HS-5 (cell line): Measurements from ENCODE around the gene ROS1.
"Not testable (repeated sequence)": the region's sequence is repeated elsewhere in the genome, so short reads cannot be mapped to it uniquely, and the experiment has no call there.

Experiments
- DNase-seq: peaks from one replicate; pipeline ENCODE4 v3.0.0-alpha.2; 2012; ENCODE audit warnings: low read depth

ROS1 gene

GRCh38 chr6:117425431-117426153, at the start of gene ROS1:
Gene ROS1 (minus strand): TSS chr6:117425942. CDS start chr6:117425656, 286 bp downstream.
- no peak for DNase-seq

DNA sequence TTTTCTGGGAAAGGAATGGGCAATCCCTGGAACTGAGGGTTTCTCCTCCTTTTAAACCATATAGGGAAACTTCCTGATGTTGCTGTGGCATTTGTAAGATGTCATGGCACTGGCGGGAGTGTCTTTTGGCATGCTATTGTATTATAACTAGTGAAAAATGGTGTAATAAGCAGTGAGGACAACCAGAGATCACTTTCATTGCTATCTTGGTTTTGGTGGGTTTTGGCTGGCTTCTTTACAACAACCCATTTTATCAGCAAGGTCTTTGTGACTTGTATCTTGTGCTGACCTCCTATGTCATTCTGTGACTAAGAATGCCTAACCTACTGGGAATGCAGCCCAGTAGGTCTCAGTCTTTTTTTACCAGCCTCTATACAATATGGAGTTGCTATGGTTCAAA, 47.7 kb upstream of the ROS1 start:
- no peak for DNase-seq

DNA sequence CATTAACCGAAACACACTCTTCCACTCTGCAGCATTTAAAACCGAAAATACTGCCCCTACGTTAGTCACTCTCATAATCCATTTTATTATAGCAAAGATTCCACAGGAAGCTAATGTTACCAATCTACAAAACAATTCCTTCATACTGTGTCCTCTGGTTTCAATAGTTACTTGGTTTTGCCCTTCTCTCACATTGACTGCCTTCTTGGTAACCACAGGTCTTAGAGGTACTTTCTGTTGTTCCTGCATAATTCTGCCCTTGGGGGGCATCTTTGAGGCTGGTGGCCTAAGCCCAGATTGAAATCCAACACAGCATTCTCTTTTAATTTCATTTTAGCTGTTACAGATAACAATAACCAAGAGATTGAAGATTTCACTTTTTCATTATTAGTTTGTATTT, 46.9 kb upstream of the ROS1 start:
- DNase-seq, result no peak

DNA sequence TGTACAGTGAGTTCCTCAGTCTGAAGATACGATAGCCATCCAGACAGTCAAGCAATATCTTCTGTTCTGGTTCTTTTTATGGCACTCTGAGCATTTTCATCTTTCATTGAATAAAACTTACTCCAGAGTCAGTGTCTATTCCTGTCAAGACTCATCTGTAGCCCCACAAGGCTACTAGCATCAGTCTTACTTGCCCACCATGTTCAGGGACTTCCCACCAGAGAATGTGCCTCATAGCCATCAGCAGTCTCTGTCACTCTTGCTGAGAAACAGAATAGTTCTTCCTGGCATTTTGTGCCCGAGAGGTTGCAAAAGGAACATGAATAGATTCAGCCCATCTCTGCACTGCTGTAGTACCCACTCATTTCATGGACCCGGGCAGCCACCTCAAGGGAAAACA, 44.0 kb upstream of the ROS1 start:
- DNase-seq, result no peak

DNA sequence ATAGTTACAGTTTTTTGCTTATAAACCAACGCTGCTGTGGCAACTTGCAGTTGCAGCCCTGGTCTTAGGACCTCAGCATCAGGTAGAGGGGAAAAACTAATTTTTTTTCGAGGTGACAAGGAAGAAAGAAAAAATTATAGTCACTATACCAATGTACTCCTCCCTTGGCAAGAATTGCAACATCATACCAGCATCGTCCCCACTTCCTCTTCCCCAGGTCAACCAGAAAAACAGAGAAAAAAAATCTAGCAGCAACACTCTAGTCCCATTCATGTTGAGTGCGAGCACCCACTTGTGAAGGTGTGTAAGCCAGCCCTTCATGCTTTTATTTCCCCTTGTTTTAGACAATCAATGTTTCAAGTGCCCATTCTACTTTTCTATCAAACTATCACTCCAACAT, 43.6 kb upstream of the ROS1 start:
- no peak for DNase-seq

DNA sequence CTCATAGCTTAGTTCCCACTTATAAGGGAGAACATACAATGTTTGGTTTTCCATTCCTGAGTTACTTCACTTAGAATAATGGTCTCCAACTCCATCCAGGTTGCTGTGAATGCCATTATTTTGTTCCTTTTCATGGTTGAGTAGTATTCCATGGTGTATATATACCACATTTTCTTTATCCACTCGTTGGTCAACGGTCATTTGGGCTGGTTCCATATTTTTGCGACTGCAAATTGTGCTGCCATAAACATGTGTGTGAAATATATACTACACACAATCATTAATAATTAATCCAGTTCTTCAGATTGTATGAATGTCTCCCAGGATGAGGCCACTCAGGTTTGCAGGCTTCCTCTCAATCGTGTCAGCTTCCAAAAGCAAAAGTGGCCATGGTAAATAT, 42.8 kb upstream of the ROS1 start:
- not testable (repeated sequence) for DNase-seq

GRCh38 chr6:117467876-117468275, 42.1 kb upstream of the ROS1 start:
- no peak for DNase-seq

DNA sequence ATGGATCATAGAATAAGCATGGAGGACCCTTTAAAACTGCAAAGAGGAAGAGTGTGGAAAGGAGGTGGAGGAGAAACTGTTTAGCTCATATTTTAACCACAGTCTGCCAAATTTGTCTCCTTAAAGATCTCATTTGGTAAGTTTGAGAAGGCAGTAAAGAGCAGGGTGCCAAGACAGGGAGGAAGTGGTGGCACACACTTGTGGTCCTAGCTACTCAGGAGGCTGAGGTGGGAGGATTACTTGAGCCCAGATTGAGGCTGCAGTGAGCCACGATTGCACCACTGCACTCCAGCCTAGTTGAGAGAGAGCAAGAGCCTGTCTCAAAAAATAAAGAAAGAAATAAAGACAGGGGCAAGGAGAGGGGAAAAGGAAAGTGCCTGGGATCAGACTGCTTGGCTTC, 39.9 kb upstream of the ROS1 start:
- no peak for DNase-seq

DNA sequence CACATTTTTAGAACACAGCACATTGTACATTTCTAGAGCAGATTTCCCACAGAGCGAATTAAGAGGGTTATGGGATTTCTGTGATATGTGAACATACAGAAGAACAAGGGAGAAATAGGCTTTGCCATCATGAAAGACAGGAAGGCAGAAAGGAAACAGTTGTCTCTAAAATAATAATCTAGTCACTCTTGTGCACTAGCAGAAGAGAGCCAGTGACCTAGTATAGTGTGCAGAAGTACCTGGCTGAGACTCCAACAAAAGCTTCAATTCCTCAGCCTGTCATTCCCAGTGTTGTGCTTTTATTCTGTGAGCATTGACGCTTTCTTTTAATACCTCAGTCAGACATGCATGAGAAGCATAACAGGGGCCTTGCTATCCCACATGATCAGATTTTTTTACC, 39.0 kb upstream of the ROS1 start:
- no peak for DNase-seq

DNA sequence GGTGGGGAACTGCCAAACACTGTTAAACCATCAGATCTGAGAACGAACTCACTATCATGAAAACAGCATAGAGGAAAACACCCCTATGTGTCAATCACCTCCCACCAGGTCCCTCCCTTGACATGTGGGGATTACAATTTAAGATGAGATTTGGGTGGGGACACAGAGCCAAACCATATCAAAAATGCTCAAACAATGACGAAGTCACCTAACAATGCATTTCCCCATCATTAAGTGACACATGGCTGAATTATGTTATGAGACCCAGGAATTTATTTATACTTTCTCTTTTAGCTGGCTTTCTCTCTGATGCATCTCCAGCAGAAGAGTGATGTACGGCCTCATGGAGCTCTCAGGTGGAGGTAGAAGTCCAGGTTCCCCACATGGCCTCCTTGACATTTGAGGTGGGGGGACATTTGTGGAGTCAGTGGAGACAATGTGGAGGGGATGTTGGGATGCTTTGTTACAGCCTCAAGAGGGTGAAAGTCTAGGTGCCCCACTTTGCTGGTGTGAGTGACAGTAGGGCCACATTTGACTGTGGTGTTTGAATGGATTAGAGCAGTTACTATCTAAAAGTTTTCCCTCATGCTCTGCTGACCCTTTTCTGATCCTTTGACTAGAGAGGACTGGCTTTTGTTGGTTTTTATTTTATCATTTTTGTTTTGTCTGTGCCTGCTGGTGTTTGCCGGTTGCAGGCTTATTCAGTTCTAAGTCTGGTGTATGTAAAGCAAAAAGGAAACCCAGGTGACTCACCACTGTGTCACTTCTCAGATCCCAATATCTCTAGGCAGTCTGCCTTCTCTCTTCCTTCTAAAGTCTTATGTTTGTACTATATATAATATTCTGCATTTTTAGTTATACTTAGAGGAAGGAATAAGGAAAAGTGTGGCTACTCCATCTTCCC, 38.3 kb upstream of the ROS1 start:
- DNase-seq, result peak; percentile 68

GRCh38 chr6:117459204-117459944, 33.6 kb upstream of the ROS1 start:
- no peak for DNase-seq

- no peak for DNase-seq
Observed at GRCh38 chr6:117456998-117457397, 31.3 kb upstream of the ROS1 start.

GRCh38 chr6:117456250-117456649, 30.5 kb upstream of the ROS1 start:
- DNase-seq, result no peak

DNA sequence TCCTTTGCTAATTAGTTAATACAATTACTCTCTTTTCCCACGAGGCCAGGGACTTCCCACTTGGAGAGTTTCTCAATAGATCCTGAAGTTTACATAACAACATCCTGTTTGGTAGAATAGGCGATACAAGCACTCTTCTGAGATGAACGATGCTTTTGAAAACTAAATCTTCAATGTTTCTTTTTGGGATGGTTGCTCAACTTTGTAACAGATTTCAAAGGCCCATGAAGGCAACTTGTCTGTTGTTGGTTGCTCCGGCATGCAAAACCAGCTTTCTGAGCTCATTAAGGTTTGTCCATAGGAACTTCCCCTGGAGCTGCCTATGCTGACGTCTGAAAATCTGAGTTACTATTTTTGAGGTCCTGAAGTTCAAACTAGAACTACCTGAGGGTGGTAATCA, 25.9 kb upstream of the ROS1 start:
- no peak for DNase-seq

DNA sequence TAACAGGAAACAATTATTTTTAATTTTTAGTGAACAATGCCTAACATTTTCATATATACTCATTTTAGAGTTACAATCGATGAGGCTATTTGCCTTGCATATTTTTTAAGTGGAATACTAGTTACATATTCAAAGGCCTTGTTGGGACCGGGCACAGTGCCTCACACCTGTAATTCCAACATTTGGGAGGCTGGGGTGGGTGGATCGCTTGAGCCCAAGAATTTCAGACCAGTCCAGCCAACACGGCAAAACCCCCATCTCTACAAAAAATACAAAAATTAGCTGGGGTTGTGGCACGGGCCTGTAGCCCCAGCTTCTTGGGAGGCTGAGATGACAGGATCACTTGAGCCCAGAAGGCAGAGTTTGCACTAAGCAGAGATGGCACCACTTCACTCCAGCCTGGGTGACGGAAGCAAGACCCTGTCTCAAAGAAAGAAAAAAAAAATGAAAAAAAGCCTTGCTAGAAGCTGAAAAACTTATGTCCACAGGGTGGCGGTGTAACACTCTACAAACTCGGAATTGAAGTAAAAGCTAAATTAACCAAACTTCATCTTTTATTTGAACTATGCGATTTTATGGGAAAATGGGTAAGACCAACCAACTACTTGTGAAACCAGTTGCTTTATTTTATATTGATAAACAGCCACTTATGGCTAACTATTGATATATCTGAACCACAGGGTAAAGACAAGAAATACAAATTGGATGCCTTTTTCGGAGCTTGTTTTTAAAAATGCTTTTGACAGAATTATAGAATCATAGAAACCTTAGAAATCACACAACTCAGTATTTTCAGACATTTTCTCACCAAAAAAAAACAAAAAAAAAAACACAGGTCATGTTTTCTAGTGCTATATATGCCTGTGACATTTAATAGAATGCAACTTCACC, 24.1 kb upstream of the ROS1 start:
- peak; percentile 47 for DNase-seq

DNA sequence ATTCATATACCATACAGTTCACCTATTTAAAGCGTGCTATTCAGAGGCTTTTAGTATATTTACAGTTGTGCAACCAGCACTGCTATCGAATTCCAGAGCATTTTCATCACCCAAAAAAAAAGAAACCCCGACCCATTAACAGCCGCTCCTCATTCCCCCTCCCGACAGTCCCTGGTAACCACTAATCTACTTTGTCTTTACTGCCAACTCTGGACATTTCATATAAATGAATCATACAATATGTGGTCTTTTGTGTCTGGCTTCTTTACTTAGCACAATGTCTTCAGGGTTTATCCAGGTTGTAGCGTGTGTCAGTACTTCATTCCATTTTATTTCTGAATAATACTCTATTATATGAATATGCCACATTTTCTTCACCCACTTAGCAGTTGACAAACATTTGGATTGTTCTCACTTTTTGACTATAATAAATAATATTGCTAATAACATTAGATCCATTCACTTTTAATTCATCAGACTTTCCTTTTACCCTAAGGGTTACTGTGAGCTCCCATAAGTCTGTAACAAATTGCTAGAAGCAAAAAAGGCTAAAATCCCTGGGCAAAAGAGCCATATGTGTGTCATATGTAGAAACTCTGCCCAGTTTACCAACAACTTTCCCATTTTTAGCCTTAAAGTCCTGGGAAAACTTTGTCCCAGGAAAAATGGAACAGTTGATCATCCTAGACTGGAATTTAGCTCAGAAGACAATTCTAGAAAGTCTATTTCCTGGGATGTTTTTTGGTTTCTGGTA, 23.2 kb upstream of the ROS1 start:
- DNase-seq, result peak; percentile 88

DNA sequence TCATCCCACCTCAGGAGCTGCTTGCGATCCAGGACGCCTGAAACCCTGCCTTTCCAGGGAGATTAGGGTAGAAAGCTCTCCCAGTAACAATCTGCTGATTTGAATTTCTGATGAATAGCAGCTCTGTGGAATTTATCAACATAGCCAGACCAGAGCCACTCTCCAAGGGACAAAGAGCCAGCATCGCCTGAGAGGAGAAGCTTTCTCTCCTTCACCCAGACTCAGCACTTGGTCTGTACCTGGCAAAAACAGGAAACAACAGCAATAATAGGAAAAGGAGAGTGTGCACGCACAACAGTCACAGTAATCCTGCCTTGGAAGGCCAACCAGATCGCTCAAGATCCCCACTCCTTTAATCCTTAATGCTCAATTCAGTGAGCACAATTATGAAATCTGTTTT, 22.3 kb upstream of the ROS1 start:
- DNase-seq, result no peak

DNA sequence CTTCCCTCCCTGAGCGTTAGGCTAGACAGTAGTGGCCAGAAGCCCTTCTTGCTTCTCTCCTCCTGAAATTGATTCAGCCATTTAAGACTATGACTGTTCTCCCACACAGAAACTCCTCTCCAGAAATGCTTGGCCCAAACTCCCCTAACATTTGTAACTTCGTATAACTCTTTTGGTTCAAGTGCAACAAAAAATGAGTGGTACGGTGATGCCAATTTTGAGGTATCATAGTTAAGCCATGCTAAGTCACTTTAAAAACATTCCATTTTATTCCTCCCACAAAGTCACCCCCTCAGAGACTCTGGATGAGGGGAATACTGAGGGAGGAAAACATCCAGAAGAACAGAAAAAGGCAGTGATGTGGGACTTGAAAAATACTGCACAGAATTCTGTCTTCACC, 21.1 kb upstream of the ROS1 start:
- no peak for DNase-seq

- peak; percentile 80 for DNase-seq
Observed at GRCh38 chr6:117444600-117444999, 18.9 kb upstream of the ROS1 start.

DNA sequence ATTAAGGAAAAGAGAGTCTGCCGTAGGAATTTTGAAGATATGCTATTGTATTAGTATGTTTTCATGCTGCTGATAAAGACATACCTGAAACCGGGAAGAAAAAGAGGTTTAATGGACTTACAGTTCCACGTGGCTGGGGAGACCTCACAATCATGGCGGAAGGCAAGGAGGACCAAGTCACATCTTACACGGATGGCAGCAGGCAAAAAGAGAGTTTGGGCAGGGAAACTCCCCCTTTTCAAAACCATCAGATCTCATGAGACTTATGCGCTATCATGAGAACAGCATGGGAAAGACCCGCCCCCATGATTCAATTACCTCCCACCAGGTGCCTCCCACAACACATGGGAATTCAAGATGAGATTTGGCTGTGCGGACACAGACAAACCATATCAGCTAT, 16.6 kb upstream of the ROS1 start:
- not testable (repeated sequence) for DNase-seq

GRCh38 chr6:117441824-117442264, 16.1 kb upstream of the ROS1 start:
- peak; percentile 33 for DNase-seq
